Measurements from ENCODE around the gene SLC43A3. TPM values are rescaled to one million over a fixed set of nuclear protein-coding genes. Genes with fewer than 3 reads are reported as not detected.

Gene SLC43A3
- total and polyA plus RNA-seq, 2 experiments from 2014 or later = 23.2 to 33.3 TPM

- no peaks in the 10 kb centered on the region for H4K20me1 ChIP-seq (ENCODE audit: insufficient read depth)
- H3F3A ChIP-seq (ENCODE audit: insufficient read depth) = peaks cover 30% of the 10 kb centered on the region
- no peak overlapping the region for H3K4me2 ChIP-seq (ENCODE audit: unreplicated experiment)
- no peaks in the 10 kb centered on the region for H3K27me3 ChIP-seq (replicated peaks; ENCODE audit: insufficient read depth)
- H3K4me1 ChIP-seq (ENCODE audit: insufficient read depth) = peaks cover 28% of the 10 kb centered on the region
- H2AFZ ChIP-seq = no peak overlapping the region
- 0 out of 2 replicates have a peak, but pooled peaks cover 3% of the 10 kb centered on the region for H3K79me2 ChIP-seq (ENCODE audit: insufficient read depth)
- in situ Hi-C loops (cut with MboI) = no loop called here
- TF ChIP-seq EZH2 (IDR thresholded peaks at IDR 0.05; ENCODE audit: insufficient read depth, poor library complexity, severe bottlenecking) = no peak
- TF ChIP-seq EZH2phosphoT487 (IDR thresholded peaks at IDR 0.05; ENCODE audit: insufficient read depth, low read depth) = no peak
- no peaks in the 10 kb centered on the region for H3K9me2 ChIP-seq (ENCODE audit: insufficient read depth)
- DNase-seq = no peak
- H3K36me3 ChIP-seq (ENCODE audit: low read depth) = peaks cover 7% of the 10 kb centered on the region; the same call in 1 of the 2 replicates
- no peaks in the 10 kb centered on the region for H3K9me3 ChIP-seq (ENCODE audit: low read depth)
- no peak overlapping the region for H3K27ac ChIP-seq
- no peak overlapping the region for H3K9ac ChIP-seq
- no peak overlapping the region for H3K4me3 ChIP-seq
These were observed 5.1 kb downstream of the SLC43A3 start for GRCh38 chr11:57421805-57422204.

- H3K27me3 ChIP-seq (replicated peaks; ENCODE audit: insufficient read depth) = no peaks in the 10 kb centered on the region
- no peak for DNase-seq
- no peak for TF ChIP-seq EZH2phosphoT487 (IDR thresholded peaks at IDR 0.05; ENCODE audit: insufficient read depth, low read depth)
- H3K27ac ChIP-seq = no peak overlapping the region
- no peaks in the 10 kb centered on the region for H4K20me1 ChIP-seq (ENCODE audit: insufficient read depth)
- H2AFZ ChIP-seq = no peak overlapping the region
- peaks cover 25% of the 10 kb centered on the region for H3K4me1 ChIP-seq (ENCODE audit: insufficient read depth)
- peaks cover 27% of the 10 kb centered on the region for H3F3A ChIP-seq (ENCODE audit: insufficient read depth)
- 0 out of 2 replicates have a peak, but pooled peaks cover 3% of the 10 kb centered on the region for H3K79me2 ChIP-seq (ENCODE audit: insufficient read depth)
- no peaks in the 10 kb centered on the region for H3K9me3 ChIP-seq (ENCODE audit: low read depth)
- 92 to 99% methylated on average over 4 of the region's 4 CpGs for WGBS, 2 experiments (ENCODE audit: low coverage in 1 of 2, low lambda C conversion rate in 2 of 2, missing lambda C conversion rate in 2 of 2)
- in situ Hi-C loops (cut with MboI) = no loop called here
- H3K9me2 ChIP-seq (ENCODE audit: insufficient read depth) = no peaks in the 10 kb centered on the region
- no peak overlapping the region for H3K9ac ChIP-seq
- H3K36me3 ChIP-seq (ENCODE audit: low read depth) = peaks cover 7% of the 10 kb centered on the region; the same call in 1 of the 2 replicates
- H3K4me3 ChIP-seq = no peak overlapping the region
- H3K4me2 ChIP-seq (ENCODE audit: unreplicated experiment) = no peak overlapping the region
These were observed 5.9 kb downstream of the SLC43A3 start for GRCh38 chr11:57421066-57421465.

- Histone ChIP-seq H3K4me2 (ENCODE audit: unreplicated experiment) (no peak overlapping the region), H3K36me3 (ENCODE audit: low read depth) (peaks cover 15% of the 10 kb centered on the region), H3K27me3 (replicated peaks; ENCODE audit: insufficient read depth) (no peaks in the 10 kb centered on the region), H3K4me3 (no peak overlapping the region), H3K9me2 (ENCODE audit: insufficient read depth) (no peaks in the 10 kb centered on the region), H4K20me1 (ENCODE audit: insufficient read depth) (no peaks in the 10 kb centered on the region), H3K4me1 (ENCODE audit: insufficient read depth) (peaks cover 6% of the 10 kb centered on the region), H2AFZ (no peak overlapping the region), H3K27ac (no peak overlapping the region), H3K79me2 (ENCODE audit: insufficient read depth) (0 out of 2 replicates have a peak, but pooled peaks cover under 1% of the 10 kb centered on the region), H3K9me3 (ENCODE audit: low read depth) (no peaks in the 10 kb centered on the region), H3K9ac (no peak overlapping the region), H3F3A (ENCODE audit: insufficient read depth) (peaks cover 18% of the 10 kb centered on the region)
- in situ Hi-C loops (cut with MboI) = no loop called here
- TF ChIP-seq EZH2phosphoT487 (IDR thresholded peaks at IDR 0.05; ENCODE audit: insufficient read depth, low read depth) (no peak), EZH2 (IDR thresholded peaks at IDR 0.05; ENCODE audit: insufficient read depth, poor library complexity, severe bottlenecking) (no peak)
- no peak for DNase-seq
- WGBS, 2 experiments (ENCODE audit: low coverage in 1 of 2, low lambda C conversion rate in 2 of 2, missing lambda C conversion rate in 2 of 2) = 95 to 97% methylated on average over 3 of the region's 3 CpGs
These were observed 7.8 kb downstream of the SLC43A3 start for GRCh38 chr11:57419146-57419545.

- Histone ChIP-seq H3K4me1 (ENCODE audit: insufficient read depth) (peaks cover 5% of the 10 kb centered on the region), H3F3A (ENCODE audit: insufficient read depth) (peaks cover 18% of the 10 kb centered on the region), H3K9me2 (ENCODE audit: insufficient read depth) (no peaks in the 10 kb centered on the region), H3K79me2 (ENCODE audit: insufficient read depth) (no peaks in the 10 kb centered on the region), H2AFZ (no peak overlapping the region), H3K27ac (no peak overlapping the region), H3K4me2 (ENCODE audit: unreplicated experiment) (no peak overlapping the region), H3K4me3 (no peak overlapping the region), H3K27me3 (replicated peaks; ENCODE audit: insufficient read depth) (no peaks in the 10 kb centered on the region), H3K9ac (no peak overlapping the region), H3K9me3 (ENCODE audit: low read depth) (no peaks in the 10 kb centered on the region), H3K36me3 (ENCODE audit: low read depth) (peaks cover 15% of the 10 kb centered on the region), H4K20me1 (ENCODE audit: insufficient read depth) (no peaks in the 10 kb centered on the region)
- TF ChIP-seq EZH2 (IDR thresholded peaks at IDR 0.05; ENCODE audit: insufficient read depth, poor library complexity, severe bottlenecking) = no peak
- no peak for TF ChIP-seq EZH2phosphoT487 (IDR thresholded peaks at IDR 0.05; ENCODE audit: insufficient read depth, low read depth)
- in situ Hi-C loops (cut with MboI) = no loop called here
- DNase-seq = no peak
These were observed 8.8 kb downstream of the SLC43A3 start for GRCh38 chr11:57418131-57418530.

GRCh38 chr11:57417056-57417455, 9.9 kb downstream of the SLC43A3 start:
- H3K4me2 ChIP-seq (ENCODE audit: unreplicated experiment) = no peak overlapping the region
- H4K20me1 ChIP-seq (ENCODE audit: insufficient read depth) = no peaks in the 10 kb centered on the region
- no peaks in the 10 kb centered on the region for H3K27me3 ChIP-seq (replicated peaks; ENCODE audit: insufficient read depth)
- peak; percentile 87 for DNase-seq
- H3K9ac ChIP-seq = peak overlapping the region; percentile 39; the same call in 1 of the 2 replicates
- no peaks in the 10 kb centered on the region for H3K9me3 ChIP-seq (ENCODE audit: low read depth)
- in situ Hi-C loops (cut with MboI) = no loop called here
- H2AFZ ChIP-seq = no peak overlapping the region
- no peak for TF ChIP-seq EZH2 (IDR thresholded peaks at IDR 0.05; ENCODE audit: insufficient read depth, poor library complexity, severe bottlenecking)
- no peak for TF ChIP-seq EZH2phosphoT487 (IDR thresholded peaks at IDR 0.05; ENCODE audit: insufficient read depth, low read depth)
- H3K4me1 ChIP-seq (ENCODE audit: insufficient read depth) = peaks cover 5% of the 10 kb centered on the region
- H3K27ac ChIP-seq = peak overlapping the region; percentile 68
- H3F3A ChIP-seq (ENCODE audit: insufficient read depth) = peaks cover 18% of the 10 kb centered on the region
- 28 to 30% methylated on average over 4 of the region's 4 CpGs for WGBS, 2 experiments (ENCODE audit: low coverage in 1 of 2, low lambda C conversion rate in 2 of 2, missing lambda C conversion rate in 2 of 2)
- H3K9me2 ChIP-seq (ENCODE audit: insufficient read depth) = no peaks in the 10 kb centered on the region
- no peak overlapping the region for H3K4me3 ChIP-seq
- peaks cover 15% of the 10 kb centered on the region for H3K36me3 ChIP-seq (ENCODE audit: low read depth)
- no peaks in the 10 kb centered on the region for H3K79me2 ChIP-seq (ENCODE audit: insufficient read depth)
